CD4-positive, alpha-beta T cell treated with Interferon alpha-2 for 1 hour (primary cell): ENCODE measurements around the gene FAM171A1.
"Not testable (repeated sequence)": the region's sequence is repeated elsewhere in the genome, so short reads cannot be mapped to it uniquely, and the experiment has no call there.

Experiments used
- DNase-seq, 2 donors: peaks; one replicate each; pipeline ENCODE4 v3.0.0-alpha.2; 2020 to 2022

The FAM171A1 gene

GRCh38 chr10:15316145-15316544, 54.9 kb downstream of the FAM171A1 start:
- no peak for DNase-seq

DNA sequence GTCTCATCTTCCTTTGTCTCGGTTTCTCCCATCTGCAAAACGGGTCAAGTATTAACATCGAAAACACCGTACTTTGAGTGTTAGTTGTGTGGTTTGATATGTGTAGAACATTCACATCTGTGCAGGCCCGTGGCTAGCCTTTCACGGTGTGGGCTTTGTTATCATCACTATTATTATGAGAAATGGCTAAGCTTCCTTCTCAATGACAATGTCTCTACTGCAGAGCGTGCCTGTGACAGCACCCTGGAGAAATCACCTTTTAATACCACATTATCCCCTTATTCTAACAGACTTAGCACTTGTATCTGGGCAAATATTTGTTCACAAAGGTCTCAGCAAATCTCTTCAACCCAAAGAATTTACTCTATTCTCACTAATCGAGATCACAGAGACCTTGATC, 55.8 kb downstream of the FAM171A1 start:
- DNase-seq = no peak

GRCh38 chr10:15314482-15315045, 56.5 kb downstream of the FAM171A1 start:
- DNase-seq = no peak

DNA sequence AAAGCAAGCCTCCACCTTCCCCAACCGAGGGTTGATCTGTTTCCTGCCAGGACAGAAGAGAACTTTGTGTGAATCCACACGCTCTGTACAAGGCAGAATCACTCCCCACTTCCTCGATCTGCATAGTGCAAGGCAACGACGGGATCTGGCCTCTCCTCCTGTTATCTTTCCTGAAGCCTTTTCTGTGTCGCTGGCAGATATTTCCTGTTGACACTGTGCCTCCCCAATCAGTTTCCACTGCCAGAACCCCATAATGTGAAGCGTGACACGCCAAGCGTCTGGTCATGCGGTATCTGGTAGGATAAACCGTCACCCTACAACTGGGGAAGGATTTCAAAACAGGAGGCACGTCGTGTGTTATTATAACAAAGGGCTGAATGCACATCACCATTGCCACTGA, 57.2 kb downstream of the FAM171A1 start:
- no peak for DNase-seq

DNA sequence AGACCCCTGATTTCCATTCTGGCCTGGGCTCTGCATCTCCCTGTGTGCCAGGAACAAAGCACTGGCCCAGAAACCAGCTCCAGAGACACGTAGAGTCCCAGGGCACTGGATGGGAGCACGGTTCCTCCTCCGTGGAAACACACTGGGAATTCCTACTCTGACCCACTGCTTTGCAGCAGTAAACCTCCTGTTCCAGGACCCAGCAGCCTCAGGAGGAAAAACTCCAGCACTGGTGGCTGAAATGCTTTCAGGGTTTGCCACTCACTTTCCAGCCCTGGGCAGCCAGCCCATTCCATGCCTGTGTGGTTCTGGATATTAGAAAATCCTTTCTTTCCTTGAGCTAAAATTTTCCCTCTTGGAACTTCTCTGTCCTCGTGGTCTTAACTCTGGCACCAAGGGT, 58.0 kb downstream of the FAM171A1 start:
- DNase-seq = no peak

DNA sequence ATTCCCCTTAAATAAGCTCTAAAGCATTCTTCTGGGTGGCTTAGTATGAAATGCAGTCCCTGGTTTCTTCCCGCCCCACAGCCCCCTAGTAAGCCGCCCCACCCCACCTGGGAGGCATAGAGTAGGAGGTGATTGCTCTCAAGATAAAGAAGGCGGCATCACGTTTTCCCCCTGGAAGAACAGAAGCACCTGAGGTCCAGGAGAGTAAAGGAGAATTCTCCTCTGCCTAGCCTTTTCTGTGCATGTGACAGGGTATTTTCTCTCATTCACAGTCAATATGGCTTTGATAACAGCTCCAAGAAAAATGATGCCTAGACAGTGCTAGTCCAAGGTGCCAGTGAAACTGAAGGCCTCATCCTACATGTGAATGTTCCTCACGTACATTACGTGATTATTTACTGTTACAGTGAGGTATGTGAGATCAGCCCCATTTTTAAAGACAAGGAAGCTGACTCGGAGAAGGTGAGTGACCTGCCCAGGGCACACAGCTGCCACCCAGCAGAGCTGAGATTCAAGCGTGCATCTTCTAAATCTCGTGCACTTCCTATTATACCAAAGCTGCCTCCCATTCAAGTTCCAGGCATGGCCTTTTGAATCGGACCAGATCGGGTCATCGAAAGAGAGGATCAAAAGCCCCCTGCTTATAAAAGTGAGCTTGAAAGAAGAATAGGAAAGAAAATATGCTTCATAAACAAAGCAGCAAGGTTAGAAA, 59.4 kb downstream of the FAM171A1 start:
- DNase-seq = no peak

DNA sequence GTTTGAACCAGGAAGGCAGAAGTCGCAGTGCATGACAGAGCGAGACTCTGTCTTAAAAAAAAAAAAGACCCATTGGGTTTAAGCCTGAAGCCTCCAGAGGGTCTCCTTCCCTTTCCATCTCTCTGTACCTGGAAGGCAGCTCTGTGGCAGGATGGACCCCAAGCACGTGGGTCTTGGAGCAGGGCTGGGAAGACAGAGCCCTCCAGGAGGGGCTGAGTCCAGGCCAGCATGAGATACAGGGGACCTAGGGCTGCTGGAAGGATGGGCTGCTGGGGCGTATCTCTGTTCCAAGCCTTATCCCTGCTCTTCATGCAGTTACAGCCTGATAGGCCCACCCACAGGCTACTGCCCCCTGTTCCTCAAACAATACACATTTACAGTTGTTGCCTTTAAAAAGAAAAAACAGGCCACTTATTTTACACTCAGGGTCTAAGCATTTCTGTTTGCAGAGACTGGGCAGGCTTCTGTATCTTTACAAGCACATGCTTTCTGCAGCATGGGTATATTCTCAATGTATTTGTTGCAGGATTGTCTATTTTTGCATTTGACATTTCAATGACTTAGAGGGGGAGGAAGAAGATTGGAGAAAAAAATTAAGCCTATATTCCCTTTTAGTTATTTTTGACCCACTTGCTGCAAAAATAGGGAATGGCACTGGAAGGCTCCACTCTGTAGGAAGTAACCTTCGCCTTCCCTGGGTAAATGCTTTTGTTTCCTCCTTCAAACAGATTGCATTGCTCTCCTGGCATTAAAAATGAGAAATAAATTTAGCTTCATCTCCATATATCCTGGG, 60.1 kb downstream of the FAM171A1 start:
- DNase-seq = no peak

DNA sequence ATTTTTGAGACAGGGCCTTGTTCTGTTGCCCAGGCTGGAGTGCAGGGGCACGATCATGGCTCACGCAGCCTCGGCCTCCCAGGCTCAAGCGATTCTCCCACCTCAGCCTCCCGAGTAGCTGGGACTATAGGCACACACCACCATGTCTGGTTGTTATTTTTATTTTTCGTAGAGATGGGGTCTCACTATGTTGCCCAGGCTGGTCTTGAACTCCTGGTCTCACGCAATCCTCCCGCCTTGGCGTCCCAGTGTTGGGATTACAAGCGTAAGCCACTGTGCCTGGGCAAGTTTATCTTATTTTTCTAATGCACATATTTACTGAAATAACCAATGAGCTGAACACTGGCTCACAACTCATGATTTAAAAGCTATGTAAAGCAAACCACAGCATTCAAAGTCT, 61.9 kb downstream of the FAM171A1 start:
- no peak for DNase-seq

DNA sequence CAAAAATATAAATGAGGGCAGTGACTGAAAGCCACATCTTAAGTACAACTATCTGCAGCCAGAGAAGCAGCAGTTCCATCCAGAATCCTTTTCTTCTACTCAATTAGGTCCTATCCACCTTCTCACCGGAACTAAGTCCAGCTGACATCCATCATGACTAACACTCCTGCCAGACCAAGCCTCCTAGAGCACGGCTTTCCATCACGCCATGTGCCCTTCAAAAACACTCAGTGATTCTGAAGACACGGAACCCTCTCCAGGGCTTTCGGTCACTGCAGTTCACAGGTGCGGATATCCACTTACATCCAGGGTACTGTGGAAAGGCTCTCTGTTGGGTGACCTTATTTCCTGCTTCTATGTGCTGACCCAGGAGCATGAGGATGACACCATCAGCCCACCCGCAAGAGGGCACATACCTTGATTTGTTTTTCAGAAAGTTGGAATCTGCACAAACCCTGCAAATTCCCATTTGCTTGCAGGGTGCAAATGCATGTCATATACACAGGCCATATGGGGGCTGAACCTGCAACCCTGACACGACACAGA, 64.3 kb downstream of the FAM171A1 start:
- DNase-seq = no peak

- DNase-seq = no peak
Measured at GRCh38 chr10:15305634-15306033, 65.5 kb downstream of the FAM171A1 start.

GRCh38 chr10:15305161-15305560, 65.9 kb downstream of the FAM171A1 start:
- DNase-seq = no peak

GRCh38 chr10:15302188-15302956, 68.7 kb downstream of the FAM171A1 start:
- DNase-seq = not testable (repeated sequence)

DNA sequence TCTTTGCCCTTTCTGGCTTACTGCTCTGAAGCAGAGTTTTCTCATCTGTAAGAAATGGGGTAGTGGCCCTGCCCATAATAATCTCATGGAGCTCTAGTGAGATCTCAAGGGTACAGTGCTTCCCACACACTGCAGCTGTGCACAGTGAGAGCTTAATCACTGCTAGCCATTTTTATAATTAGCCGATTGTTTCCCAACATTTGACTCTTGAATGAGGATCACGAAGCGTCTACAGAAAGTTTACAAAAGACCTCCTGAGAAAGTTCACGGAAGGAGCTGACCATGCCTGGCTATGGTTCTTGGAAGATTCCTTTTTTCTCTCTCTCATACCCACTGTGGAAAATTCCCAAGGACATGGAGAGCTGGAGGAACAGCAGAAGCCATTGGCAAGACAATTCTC, 70.4 kb downstream of the FAM171A1 start:
- no peak for DNase-seq

DNA sequence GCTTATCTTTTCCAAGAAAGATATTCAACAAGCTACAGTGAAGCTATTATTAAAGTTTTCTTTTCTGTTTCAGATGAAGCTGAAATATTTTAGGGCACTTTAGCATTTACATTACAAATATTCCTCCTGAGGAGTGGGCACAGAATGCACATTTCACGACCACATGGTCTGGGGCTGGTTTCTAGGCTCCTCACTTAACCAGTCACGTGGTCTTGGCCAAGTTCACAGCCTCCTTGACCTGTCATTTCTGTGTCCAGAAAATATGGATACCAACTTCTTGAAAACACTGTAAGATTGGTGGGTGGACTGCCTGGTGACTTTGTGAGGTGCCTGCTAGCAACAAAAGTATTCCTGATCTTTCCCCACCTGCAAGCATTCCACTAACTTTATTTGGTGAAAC, 70.9 kb downstream of the FAM171A1 start:
- no peak for DNase-seq

DNA sequence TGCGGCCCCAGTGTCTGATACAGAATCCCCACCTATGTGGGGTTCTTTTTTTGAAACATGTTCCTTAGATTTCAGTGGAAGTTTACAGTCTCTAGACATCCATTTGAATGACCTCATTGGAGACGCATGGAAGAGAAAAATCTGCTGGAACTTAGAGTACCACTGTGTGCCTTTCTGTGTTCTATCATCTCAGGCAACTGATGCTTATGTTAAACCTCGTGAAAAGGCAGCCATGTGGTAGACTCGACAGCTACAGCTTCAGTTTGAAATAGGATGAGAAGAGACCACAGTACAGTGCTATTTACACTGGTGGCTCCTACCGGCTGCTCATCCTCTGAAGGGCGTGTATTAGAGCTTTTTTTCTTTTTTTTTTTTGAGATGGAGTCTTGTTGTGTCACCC, 74.4 kb downstream of the FAM171A1 start:
- DNase-seq = no peak

DNA sequence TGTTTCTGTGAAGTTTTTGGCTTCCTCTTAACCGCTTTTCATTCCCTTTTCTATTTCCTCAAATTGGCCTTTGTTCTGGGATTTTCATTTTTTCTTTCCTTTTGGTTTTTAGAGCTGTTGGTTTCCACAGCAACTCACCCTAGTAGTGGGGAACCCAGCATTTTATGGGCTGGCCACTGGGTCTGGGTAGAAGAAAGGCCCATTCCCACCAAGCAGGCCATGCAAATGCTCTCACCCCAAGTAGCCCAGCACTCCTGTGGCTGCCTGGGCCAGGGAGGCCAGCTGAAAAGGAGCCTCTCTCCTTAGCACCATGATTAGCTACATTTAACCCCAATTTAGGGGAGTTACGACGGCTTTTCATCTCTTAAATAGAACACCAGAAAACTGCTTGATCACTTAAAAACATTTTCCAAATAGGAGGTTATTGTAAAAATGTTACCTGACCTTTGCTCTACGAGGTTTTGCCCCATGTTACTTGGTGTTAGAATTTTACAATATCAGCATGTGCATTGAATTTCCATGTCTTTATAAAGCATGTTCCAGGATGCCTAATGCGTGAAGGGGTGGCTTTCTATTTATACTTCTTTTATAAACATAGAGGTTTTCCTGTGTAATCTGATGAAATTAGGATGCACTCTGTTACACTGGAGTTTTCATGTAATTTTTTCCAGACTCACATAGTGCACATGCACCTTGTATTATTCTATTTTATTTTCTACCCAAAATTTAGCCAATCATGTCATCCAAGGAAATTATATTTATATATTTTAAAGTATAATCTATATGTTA, 75.4 kb downstream of the FAM171A1 start:
- no peak for DNase-seq

- no peak for DNase-seq
Measured at GRCh38 chr10:15293862-15294842, 76.9 kb downstream of the FAM171A1 start.

DNA sequence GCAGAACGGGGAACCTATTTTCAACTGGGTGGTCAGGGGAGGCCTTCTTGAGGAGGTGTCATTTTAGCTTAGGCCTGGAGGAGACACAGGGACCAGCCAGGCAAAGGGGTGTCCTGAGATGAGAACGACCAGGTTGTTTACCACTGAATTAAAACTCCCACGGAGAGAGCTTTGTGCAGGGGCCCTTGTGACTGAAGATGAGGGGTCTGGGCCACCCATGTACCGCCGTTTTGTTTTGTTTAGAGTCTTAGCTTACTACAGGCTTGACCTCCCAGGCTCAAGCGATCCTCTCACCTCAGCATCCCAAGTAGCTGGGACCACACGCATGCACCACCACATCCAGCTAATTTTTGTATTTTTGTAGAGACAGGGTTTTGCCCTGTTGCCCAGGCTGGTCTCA, 80.4 kb downstream of the FAM171A1 start:
- DNase-seq = no peak

DNA sequence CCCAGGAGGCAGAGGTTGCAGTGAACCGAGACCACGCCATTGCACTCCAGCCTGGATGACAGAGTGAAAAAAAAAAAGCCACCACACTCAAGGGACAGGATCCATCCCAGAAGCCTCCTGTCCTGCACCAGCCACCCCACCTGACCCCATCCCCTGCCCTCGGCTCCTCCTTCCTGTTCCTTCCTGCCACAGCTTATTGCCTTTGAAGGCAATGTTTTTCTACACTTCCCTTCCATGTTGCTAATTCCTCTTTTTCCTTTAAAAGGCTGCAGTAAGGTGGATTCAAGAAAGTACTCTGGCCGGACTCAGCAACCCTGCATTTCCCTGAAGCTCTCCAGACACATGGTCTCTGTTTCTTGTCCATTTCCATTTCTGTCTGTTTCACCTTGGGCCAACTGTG, 80.9 kb downstream of the FAM171A1 start:
- no peak for DNase-seq

DNA sequence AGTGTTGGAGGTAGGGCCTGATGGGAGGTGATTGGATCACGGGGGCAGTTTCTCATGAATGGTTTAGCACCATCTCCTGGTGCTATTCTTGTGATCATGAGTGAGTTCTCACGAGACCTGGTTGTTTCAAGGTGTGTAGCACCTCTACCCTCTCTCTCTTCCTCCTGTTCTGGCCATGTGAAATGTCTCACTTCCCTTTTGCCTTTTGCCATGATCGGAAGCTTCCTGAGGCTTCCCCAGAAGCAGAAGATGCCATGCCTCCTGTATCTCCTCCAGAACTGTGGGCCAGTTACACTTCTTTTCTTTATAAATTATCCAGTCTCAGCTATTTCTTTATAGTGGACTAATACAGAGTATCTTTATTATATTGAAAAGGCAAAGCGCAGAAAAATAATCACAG, 90.1 kb downstream of the FAM171A1 start:
- no peak for DNase-seq

DNA sequence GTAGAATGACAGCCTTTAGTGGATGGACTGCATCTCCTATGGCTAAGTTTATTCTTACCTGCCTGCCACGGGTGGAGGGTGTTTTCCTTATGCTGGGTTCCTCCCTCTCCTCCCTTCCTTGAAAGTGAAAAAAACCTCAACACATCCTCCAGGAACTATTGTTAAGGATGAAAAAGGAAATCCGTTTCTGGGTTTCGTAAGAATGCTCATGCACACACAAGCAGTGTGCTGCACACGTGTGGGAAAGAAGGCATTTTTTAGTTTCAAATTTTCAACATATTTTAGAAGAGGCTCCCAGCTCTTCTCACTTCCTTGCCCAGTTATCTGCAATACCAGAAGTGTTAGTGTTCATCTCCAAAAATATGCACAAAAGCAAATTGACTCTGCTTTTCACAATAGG, 90.6 kb downstream of the FAM171A1 start:
- no peak for DNase-seq
